NB4 (cell line): ENCODE results near the gene QSOX1.

Source experiments
- TF ChIP-seq, protein P1 (sequence below): IDR thresholded peaks from one replicate; pipeline ENCODE4 v1.5.1; 2012; ENCODE audit warnings: low read depth, low read length
- TF ChIP-seq, protein P2 (sequence below): IDR thresholded peaks from 2 replicates; pipeline ENCODE4 v1.6.1; 2011; ENCODE audit warnings: low read depth, low read length

DNA sequence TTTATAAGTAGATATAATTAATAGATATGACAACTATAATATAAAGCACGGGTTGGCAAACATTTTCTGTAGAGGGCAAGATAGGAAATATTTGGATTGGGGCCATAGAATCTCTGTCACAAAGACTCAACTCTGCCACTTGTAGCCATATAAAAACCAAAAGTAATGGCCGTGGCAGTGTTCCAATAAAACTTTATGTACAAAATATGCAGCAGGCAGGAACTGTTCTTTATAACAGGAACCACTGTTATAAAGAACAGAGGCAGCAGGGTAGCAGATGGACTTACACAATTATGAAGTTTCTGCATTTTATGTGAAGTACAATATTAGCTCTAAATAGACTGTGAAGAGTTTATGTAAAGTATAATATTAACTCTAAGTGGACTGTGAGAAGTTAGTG, 16.9 kb upstream of the QSOX1 start:
- TF ChIP-seq, protein P1, sequence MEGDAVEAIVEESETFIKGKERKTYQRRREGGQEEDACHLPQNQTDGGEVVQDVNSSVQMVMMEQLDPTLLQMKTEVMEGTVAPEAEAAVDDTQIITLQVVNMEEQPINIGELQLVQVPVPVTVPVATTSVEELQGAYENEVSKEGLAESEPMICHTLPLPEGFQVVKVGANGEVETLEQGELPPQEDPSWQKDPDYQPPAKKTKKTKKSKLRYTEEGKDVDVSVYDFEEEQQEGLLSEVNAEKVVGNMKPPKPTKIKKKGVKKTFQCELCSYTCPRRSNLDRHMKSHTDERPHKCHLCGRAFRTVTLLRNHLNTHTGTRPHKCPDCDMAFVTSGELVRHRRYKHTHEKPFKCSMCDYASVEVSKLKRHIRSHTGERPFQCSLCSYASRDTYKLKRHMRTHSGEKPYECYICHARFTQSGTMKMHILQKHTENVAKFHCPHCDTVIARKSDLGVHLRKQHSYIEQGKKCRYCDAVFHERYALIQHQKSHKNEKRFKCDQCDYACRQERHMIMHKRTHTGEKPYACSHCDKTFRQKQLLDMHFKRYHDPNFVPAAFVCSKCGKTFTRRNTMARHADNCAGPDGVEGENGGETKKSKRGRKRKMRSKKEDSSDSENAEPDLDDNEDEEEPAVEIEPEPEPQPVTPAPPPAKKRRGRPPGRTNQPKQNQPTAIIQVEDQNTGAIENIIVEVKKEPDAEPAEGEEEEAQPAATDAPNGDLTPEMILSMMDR: no peak
- TF ChIP-seq, protein P2, sequence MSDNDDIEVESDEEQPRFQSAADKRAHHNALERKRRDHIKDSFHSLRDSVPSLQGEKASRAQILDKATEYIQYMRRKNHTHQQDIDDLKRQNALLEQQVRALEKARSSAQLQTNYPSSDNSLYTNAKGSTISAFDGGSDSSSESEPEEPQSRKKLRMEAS: no peak
